GM18507 (cell line): ENCODE measurements around the gene FERD3L.
"Not testable (repeated sequence)": the region's sequence is repeated elsewhere in the genome, so short reads cannot be mapped to it uniquely, and the experiment has no call there.

Source experiments
- DNase-seq: peaks from one replicate; pipeline ENCODE4 v3.0.0; 2011; ENCODE audit warnings: low read depth; ENCODE audit not compliant: insufficient read length; ENCODE audit errors: extremely low spot score
- FAIRE-seq: peaks from 2 replicates; lab custom pipeline; 2011; peaks lifted over from hg19 to GRCh38; lab: Jason Lieb, UNC

Gene FERD3L

GRCh38 chr7:19144661-19145433 is at the start of gene FERD3L:
Gene FERD3L (minus strand): TSS chr7:19145421. CDS start chr7:19145362, 59 bp downstream.
- FAIRE-seq: no peak
- DNase-seq: no peak

DNA sequence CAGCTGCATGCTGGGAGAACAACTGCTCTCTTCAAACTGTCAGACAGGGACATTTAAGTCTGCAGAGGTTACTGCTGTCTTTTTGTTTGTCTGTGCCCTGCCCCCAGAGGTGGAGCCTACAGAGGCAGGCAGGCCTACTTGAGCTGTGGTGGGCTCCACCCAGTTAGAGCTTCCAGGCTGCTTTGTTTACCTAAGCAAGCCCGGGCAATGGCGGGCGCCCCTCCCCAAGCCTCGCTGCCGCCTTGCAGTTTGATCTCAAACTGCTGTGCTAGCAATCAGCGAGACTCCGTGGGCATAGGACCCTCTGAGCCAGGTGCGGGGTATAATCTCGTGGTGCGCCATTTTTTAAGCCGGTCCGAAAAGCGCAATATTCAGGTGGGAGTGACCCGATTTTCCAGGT is 49.2 kb upstream of the FERD3L start:
- not testable (repeated sequence) for FAIRE-seq, DNase-seq

- FAIRE-seq (no peak), DNase-seq (no peak)
Observed at GRCh38 chr7:19181634-19182033, 36.4 kb upstream of the FERD3L start.

DNA sequence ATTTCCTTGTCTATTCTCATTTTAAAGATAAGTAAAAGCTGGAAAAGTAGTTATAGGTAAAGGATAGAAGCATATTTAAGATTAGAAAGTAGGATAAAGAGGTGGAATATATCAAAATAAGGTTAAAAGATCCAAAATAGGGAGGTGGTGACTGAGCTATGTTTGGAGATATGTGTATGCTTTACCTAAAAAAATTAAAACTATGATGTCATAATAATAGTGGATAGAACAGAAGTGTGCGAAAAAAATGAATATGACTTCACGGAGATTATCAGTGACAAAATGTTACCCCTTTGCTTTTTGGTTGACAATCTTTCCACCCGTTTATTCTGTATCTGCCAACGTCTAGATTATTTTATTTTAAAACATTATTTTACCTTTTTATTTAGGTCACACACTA is 33.4 kb upstream of the FERD3L start:
- DNase-seq: no peak

GRCh38 chr7:19177269-19177668 is 32.0 kb upstream of the FERD3L start:
- no peak for FAIRE-seq
- no peak for DNase-seq

More for the DNA sequence above, 33.4 kb upstream of the FERD3L start:
- no peak for FAIRE-seq

DNA sequence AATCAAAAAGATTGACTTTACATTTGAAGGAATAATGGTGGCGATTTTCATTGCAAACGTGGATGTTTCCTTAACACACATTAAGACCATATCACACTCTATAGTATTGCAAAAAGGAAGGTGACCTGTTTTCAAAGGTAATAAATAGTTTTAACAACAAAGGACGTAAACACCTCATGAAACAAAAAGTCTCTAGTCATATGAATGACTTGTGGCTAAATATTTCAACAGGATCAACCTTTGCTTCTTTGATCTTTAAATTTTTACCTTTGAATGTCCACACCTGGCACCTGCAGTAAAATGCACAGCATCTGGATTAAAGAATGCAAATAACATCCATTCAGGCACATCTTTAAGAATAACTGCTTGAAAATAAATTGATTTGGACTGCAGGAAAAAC is 30.0 kb upstream of the FERD3L start:
- DNase-seq: no peak
- no peak for FAIRE-seq

- DNase-seq (no peak), FAIRE-seq (no peak)
Observed at GRCh38 chr7:19161671-19162070, 16.4 kb upstream of the FERD3L start.

- DNase-seq: no peak
- FAIRE-seq: no peak
Observed at GRCh38 chr7:19146699-19147098, 1.5 kb upstream of the FERD3L start.

DNA sequence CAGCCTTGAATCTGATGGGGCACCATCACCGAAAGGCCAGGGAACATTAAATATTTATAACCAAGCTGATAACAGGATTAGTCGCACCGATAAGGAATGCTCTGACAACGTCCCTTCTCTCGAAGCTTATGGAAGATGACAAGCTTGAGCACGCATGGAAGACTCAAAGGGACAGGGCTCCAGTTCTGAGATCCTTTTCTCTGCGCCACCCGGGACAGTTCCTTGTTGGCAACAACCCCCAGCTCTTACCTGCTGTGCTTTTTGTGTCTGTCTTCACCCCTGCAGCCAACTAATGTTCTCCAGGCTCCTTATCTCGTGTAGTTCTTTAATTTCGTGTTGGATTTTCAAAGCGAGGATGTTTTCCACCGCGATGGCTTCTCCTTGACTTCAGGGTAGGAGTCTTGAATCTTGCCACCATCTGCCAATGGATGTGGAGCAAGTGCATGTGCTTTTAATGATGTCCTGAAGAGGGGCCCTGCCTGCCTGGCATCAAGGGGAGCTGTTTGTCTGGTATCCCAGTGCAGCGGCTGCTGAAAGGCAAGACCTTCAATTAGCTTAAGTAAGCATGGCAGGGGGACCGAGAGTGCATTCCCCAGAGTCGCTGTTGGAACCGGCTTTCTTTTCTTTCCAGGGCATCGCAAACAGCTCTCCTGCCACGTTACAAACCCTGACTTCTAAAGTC is 354 bp upstream of the FERD3L start:
- no peak for DNase-seq
- FAIRE-seq: no peak

DNA sequence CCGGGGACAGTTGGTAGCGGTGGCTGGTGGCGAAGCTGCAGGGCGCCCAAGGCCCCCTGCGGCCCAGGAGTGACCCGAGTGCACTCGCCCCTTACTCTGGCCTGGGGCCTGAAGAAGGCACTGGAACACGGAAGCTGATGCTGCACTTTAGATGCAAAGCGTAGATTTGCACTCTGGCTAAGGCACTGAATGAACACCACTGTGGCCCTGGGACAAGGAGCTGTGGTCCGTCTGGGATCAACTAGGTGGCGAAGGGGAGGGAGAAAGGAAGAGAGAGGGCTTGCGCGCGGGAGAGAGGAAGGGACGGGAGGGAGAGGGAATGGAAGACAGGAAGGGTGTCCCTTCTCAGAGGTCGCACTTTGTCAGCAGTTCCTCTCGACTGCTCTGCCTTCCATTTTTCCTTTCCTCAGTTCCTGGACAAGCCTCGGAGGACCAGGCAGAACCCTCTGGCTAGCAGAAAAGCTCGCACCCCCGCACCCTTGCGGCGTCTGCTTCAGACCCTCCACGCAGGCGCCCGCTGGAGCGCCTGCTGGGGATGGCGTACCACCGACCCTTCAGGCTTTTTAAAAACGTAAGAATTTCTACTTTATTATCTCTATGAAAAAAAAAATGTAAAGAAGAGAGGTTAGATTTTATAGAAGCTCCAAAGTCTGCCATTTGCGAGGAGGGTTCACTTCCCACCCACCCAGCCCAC is 1.2 kb downstream of the FERD3L start:
- DNase-seq: no peak
- FAIRE-seq: no peak

- FAIRE-seq: no peak
- DNase-seq: no peak
Observed at GRCh38 chr7:19139706-19140327, 5.4 kb downstream of the FERD3L start.

DNA sequence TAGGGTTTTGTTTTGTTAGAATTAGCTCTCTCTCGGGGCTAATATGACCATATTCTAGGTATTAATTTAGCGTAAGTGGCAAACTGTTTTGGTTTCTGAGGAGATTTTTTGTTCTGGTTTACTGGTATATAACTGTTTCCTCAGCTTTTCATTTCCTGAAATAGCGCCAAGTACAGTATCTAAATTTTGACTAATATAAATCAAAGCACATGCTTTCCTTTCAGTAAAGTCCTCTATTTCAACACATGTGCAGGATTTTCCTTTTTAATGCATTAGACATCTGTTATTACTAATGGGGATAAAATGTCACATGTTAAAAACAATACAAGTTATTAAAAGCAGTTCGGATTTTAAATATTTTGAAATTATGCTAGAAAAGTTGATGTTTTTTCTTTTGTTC is 11.3 kb downstream of the FERD3L start:
- FAIRE-seq: no peak
- DNase-seq: no peak

GRCh38 chr7:19133390-19133789 is 11.8 kb downstream of the FERD3L start:
- no peak for DNase-seq
- FAIRE-seq: no peak

DNA sequence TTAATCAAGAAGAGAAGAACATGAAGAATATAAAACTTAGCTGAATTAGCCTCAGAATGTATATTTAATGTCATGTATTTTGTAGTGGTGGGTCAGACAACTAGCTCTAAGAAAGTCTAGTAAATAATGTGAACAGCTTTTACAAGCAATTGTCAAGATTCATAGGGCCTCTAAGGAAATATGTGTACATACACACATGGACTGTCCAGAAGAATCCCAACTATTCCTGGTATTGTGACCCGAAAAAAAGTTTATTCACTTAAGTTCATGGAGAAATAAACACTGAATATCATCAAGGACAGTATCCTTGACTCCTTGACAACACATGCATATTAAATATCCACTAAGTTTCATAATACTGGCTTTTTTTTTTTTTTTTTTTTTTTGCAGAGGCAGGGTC is 16.4 kb downstream of the FERD3L start:
- DNase-seq (no peak), FAIRE-seq (no peak)

DNA sequence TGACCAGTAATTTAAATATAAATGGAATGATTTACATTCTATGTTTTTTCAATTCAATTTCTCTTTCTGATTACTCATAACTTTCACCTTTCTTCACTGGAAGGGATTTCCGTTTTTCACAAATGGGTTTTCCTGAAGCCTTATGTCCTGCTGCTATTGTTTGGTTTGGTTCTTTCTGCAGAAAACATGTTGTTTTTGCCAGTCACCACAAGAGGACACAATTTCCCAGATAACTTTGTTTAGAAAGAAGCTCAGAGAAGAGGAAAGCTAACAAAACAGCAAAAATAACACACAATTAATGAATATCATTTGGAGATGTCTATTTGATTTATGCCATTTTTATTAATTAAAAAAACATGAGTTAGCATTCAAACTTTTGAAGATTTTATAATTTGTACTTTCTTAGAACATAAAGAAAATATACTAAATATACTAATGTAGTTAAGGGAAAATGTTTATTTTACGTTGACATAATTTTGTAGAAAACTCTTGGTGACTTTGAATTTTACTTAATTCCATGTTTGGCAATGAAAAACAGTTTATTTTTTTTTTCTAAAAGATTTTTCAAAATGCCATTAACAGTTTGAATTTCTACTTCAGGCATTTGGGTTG is 23.1 kb downstream of the FERD3L start:
- FAIRE-seq (no peak), DNase-seq (no peak)

GRCh38 chr7:19119870-19120486 is 25.2 kb downstream of the FERD3L start:
- no peak for DNase-seq
- no peak for FAIRE-seq

DNA sequence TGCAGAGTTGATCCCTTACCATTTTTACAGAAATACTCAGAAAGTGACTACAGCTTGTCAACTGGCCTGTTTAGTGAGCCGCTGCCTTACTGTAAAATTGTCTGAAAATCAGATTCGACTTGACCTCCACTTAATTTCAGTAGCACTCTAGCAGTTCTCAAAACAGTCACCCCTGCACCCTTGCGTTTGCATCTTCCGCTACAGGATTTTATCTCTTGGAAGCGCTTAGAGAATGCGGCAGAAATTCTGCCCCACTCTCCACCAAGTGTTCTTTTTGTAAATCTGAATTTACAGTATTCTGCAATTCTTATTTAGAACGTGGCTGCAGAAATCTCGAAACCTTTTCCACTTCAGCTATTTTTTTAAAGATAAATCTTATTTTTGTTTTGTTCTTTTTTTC is 25.8 kb downstream of the FERD3L start:
- DNase-seq (no peak), FAIRE-seq (no peak)

DNA sequence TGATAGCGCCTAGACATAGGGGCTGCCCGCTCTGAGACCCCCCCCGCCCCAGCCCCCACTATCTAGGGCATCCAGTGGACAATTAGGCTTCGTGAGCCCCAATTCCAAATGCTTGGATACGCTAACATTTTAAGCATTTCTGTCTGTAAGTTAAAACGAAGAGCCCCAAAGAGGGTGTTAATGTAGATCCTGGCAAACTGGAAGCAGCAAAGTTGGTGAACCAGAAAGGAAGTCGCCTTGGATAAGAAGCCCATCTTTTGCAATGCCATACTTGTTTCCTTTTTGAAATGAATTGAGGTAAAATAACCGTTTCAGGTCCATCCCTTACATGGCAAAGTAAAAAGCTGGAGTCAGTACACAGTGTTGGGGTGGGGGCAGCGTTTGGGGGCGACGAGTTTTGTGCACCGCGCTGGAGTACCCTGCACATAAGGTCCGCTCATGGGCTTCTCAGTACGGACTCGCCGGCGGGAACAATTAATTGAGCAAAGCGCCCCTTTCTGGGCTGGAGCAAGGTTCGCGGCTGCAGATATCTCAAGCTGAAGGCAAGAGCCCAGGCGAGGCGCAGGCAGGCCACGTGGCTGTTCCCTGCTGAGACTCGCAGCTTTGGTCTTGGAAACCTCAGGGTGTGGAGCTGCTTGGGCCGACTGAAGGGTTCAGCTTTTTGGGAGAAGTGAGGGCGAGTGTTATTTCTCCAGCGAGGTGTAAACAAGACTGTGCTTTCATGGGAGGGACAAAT is 26.4 kb downstream of the FERD3L start:
- FAIRE-seq: no peak
- no peak for DNase-seq
